Measurements from ENCODE around the gene RABGAP1L.

GRCh38 chr1:174605198-174605597 lies 445.9 kb downstream of the RABGAP1L start:
- TF ChIP-seq CTCF (IDR thresholded peaks at IDR 0.05) (no peak), POLR2A (IDR thresholded peaks at IDR 0.05) (no peak)

All from body of pancreas (tissue), 4 donors.